CD4-positive, alpha-beta T cell treated with Interleukin-15 for 4 hours (primary cell): ENCODE data around the gene LIN37.

Source experiments
- DNase-seq: peaks from one replicate; pipeline ENCODE4 v3.0.0-alpha.2; 2020; ENCODE audit warnings: low spot score

LIN37 gene, protein sequence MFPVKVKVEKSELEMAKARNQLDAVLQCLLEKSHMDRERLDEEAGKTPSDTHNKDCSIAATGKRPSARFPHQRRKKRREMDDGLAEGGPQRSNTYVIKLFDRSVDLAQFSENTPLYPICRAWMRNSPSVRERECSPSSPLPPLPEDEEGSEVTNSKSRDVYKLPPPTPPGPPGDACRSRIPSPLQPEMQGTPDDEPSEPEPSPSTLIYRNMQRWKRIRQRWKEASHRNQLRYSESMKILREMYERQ

DNA sequence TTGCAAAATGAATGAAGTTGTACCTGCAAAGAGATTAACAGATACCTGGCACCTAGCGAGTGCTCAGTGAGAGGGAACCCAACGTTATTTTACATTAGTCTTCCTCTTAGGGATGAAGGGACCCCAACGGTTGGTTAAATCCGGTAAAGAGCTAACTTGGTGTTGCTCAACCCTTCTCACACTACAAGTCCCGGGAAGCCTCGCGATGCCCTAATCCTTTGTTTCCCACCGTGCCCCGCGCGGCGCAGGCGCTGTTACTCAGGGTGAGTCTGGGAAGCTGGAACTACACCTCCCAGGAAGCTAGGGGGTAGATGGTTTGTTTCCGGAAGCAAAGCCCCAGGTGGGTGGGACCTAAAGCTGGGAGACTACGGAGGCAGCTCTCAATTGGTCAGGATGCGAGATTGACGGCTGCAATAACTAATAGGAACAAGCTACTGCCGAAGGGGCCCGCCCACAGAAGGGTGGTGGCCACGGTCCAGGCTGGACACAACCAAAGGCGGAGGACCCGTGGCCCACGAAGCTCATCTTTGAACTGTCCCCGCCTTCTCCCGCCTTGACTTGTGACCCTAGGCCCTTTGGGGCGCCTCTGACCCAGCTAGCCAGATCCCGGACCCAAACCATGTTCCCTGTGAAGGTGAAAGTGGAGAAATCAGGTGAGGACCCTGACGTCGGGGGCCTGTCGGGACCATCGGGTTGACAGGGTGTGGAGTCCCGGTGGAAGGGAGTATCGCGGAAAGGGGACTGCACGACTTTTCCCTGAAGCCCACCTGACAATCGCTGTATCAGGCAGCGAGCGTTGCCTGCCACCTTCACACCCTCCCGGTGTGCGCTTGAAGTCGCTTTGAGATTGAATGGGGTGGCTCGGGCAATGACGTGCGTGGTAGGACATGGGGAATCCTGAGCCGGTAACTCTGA is at the start of gene LIN37:
Gene LIN37, plus strand, starts transcription at position 471 of the 915 bp plus-strand sequence. Its CDS starts 149 bp downstream, at position 620.
- peak; percentile 99 for DNase-seq

DNA sequence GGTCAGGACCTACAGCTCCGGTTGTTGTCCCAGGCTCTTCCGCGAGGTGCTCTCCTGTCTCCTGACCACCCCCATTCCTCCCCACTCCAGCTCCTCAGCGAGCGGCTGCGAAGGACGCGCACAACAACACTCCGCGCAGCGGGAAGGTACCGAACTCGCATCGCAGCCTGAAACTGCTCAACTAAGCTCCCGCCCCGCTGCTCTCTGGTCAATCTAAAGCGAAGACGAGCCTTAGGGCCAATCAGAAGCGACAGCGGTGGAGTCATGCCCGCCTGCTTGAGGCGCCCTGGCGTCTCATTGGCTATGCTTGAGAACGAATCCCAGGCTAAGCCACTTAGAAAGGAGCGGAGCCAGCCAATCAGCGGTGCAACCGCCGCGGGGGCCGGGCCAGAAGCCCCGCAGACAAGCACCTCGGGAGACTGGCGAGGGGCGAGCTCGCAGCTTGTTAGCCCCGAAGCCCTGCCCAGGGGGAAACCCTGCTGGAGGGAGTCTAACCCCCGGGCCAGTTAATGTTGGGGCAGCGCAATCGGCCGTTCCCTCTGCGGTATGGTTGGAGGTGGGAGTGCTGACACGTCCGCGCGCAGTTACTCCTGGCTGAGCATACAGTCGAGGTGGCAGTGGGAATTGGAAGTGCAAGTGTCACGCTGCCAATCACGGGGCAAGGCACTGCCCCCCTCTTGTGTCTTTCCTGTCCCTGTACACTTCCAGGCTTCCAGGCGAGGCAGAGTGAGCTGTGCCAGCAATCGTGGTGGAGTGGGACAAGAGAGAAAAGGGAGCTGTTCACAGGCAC is 46.0 kb upstream of the LIN37 start:
- peak; percentile 96 for DNase-seq

DNA sequence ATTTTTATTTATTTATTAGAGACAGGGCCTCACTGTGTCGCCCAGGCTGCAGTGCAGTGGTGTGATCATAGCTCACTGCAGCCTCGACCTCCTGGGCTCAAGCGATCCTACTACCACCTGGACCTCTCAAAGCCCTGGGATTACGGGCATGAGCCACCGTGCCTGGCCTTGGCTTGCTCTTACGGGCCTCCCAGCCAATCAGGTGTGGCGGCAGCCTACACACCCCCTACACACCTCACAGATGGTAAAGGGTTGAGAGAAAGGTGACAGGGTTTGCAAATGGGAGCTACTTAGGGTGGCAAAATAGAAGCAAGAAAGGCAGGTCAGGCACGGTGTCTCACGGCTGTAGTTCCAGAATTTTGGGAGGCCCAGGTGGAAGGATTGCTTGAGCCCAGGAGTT is 45.0 kb upstream of the LIN37 start:
- DNase-seq = no peak

DNA sequence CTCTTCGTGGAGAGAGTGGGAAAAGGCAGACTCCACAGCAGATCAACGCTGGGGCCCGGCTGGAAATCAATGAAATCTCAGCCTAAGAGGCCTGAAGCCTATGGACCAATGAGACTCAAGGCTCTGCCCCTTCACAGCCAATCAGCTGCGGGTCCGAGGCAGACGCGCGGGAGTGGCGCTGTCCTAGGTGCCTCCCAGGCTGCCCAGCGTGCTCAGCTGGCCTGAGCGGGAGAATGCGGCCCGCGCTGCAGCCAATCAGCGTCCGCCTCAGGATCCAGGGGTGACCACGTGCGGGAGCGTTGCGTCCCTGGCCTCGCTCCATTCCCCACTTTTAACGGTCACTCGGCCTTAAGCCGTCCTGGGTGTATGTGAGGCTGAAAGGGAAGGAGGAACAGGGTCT is 44.2 kb upstream of the LIN37 start, which contains the start of gene ZBTB32:
Gene ZBTB32, plus strand, starts transcription at position 341 of the 400 bp plus-strand sequence. CDS start 10,069 bp downstream, outside the sequence.
- no peak for DNase-seq

DNA sequence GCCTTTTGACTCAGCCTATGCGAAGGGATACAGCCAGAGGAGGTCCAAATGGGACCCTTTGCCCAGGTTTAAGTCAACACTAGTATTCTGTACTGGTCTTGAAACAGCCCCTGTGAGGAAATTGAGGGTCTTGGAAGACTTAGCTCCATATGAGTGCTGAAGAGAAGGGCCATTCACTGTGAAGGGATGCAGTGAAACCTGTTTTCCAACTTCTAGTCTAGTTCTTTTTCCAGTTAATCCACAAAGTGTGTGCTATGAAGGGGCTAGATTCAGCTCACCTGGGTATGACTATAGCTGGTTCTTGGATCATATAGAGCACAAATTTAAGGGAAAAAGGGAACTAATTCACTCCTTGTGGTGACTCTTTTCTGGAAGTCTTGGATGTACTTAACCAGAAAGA is 40.0 kb upstream of the LIN37 start:
- no peak for DNase-seq

DNA sequence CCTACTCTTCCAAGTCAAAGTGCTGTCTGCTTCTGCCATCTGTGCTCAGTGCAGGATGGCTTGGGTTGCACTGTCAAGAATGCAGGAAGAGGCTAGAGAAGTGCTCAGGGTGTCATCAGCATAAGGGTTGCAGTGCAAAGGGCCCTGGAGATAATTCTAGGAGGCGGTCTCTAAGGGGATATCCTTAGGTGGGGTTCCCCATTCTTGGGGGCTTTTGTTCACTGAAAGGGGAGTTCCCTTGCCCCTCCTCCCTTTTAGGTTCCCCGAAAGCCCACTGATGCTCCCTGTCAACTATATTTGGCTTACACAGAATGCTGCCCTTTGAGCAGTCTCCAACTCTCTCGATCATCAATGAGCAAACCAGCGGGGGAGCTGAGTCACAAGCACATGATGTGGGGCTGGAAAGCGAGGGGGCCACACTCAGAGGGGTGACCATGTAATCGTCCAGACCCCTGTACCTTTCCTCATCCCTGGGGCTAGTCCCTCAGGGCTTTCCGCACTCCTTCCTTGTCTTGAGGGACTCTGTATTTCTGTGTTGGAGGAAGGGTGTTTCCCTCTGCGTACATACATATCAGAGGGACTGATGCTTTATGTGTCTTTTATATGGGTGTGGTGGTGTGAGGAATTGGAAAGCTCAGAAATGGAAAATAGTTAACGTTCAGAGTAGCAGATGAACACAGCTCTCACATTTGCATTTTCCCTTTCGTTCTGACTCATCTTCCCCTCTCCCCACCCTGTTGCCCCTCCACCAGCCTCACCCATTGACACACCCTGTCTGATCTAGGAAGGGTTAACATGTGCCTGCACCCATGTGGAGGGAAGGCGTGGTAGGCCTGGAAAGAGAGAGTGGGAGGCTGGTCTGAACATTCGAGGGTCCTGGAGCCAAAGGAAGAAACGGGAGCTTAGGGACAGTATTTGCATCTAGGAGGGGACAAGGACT is 37.3 kb upstream of the LIN37 start:
- peak; percentile 70 for DNase-seq

DNA sequence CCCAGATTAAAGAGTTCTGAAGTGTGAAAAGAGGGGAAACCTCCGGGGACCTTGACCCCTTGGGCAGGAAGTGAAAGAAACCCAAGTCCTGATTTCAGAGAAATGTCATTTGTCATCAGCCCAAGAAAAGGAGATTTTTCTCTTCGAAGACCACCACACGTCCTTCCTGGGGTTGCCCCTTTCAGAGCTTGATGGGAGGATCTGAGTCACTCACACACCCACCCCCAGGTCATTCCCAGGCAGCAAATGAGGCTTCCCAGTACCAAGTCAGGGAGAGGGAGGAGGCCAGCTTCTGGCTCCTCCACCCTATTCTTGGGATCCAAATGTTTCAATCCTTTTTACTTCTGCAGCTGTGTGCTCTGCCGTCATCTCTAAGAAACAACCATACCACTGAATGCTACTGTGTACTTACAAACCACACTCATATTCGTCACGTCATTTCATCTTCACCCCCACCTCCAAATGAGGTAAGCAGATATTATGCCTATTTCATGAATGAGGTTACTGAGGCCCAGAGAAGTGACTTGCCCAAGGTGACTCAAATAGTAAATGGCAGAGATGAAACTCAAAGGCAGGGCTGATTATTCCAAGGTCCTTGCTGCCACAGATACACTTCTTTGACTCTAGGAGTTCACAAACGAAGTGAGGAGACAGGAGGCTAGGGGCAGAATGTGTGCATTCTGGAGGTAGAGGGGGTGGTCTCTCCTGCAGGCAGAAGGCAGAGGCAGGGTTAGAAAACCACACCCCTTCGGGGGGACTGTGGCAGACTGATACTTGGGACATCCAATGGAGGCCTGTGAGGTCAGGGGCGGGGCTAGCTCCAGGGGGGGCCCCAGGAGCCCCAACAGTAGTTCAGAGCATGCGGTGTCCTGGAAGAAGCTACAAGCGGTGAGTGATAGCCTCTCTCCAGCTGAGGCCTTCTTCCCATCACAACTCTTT is 35.5 kb upstream of the LIN37 start:
- DNase-seq = peak; percentile 71

DNA sequence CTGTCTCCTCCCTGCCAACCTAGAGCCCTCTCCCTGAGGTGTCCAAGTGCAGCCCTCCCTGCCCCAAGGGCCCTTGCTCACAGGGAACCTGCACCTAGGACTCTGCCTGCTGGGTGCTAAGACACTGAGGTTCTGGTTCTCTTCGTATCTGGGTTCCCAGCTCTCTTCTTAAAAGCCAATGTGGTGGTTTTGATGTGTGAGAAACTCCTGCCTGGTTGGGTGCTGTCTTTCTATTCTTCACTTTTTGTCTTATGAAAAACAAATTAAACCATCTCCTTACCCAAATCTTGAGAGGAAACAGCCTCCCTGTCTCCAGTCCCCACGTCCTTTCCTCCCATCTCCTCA is 34.9 kb upstream of the LIN37 start:
- no peak for DNase-seq

DNA sequence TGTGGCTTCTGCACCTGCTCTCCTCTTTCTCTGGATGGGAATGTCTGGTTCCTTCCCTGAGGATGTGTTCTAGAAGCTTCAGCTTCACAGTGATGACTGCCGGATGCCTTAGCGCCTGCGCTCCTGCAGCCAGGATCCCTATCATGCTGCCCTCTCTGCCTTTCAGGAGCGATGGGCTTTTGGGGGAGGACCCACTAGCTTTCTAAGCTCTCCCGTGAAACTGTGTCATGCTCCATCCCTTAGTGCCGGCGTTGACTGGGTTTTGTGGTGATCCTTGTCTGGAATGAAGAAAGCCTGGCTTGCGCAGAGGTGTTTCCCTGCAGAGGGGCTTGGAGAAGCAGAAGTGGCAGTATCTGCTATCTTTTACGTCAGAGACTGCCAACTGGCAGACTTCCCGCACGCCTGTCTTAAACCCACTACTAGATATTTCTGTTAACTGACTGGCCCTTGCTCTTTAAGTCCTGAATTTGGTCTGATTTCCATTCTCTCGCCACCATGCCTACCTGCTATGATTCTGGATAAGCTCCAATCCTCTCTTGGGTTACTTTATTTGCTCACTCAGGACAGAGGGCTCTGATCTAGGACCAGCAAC is 34.4 kb upstream of the LIN37 start:
- no peak for DNase-seq

DNA sequence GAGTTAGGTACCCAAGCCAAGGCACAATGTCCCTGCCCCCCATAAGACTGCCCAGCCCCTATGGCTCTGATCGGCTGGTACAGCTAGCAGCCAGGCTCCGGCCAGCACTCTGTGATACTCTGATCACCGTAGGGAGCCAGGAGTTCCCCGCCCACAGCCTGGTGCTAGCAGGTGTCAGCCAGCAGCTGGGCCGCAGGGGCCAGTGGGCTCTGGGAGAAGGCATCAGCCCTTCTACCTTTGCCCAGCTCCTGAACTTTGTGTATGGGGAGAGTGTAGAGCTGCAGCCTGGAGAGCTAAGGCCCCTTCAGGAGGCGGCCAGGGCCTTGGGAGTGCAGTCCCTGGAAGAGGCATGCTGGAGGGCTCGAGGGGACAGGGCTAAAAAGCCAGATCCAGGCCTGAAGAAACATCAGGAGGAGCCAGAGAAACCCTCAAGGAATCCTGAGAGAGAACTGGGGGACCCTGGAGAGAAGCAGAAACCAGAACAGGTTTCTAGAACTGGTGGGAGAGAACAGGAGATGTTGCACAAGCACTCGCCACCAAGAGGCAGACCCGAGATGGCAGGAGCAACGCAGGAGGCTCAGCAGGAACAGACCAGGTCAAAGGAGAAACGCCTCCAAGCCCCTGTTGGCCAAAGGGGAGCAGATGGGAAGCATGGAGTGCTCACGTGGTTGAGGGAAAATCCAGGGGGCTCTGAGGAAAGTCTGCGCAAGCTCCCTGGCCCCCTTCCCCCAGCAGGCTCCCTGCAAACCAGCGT is 33.6 kb upstream of the LIN37 start:
- DNase-seq = no peak

DNA sequence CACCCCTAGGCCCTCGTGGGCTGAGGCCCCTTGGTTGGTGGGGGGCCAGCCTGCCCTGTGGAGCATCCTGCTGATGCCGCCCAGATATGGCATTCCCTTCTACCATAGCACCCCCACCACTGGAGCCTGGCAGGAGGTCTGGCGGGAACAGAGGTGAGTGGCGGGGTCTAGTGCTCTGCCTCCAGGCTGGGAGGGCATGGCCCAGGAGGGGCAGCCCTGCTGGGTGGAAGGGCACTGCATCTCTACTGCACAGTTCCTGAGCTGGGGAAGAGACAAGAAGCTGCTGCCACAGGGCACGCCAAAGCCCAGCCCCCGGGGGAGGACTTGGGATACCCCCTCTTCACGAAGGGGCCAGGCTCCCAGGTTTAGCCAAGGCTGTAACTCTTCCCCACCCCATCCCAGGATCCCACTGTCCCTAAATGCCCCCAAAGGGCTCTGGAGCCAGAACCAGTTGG is 33.0 kb upstream of the LIN37 start:
- DNase-seq = no peak

DNA sequence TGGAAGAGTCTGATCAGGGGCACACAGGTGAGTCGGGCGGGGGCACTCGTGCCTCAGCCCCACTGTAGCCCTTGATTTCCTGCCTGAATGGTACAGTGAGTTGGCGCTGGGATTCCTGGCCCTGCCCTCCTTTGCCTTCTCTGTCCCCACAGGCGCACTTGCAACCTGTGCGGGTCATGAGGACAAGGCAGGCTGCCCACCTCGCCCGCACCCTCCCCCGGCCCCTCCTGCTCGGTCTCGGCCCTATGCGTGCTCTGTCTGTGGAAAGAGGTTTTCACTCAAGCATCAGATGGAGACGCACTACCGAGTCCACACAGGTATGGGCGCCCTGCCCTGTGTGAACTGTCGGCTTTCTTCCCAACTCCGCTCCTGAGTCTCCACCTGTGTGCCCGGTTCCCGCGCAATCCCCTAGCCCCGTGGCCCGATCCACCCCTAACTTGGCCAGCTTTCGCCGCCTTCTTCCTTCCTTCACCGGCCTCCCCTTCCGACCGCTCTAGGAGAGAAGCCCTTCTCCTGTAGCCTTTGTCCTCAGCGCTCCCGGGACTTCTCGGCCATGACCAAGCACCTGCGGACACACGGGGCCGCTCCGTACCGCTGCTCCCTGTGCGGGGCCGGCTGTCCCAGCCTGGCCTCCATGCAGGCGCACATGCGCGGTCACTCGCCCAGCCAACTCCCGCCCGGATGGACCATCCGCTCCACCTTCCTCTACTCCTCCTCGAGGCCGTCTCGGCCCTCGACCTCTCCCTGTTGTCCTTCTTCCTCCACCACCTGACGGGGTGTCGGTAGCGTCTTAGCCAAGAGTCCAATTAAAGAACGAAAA is 32.2 kb upstream of the LIN37 start:
- DNase-seq = no peak

DNA sequence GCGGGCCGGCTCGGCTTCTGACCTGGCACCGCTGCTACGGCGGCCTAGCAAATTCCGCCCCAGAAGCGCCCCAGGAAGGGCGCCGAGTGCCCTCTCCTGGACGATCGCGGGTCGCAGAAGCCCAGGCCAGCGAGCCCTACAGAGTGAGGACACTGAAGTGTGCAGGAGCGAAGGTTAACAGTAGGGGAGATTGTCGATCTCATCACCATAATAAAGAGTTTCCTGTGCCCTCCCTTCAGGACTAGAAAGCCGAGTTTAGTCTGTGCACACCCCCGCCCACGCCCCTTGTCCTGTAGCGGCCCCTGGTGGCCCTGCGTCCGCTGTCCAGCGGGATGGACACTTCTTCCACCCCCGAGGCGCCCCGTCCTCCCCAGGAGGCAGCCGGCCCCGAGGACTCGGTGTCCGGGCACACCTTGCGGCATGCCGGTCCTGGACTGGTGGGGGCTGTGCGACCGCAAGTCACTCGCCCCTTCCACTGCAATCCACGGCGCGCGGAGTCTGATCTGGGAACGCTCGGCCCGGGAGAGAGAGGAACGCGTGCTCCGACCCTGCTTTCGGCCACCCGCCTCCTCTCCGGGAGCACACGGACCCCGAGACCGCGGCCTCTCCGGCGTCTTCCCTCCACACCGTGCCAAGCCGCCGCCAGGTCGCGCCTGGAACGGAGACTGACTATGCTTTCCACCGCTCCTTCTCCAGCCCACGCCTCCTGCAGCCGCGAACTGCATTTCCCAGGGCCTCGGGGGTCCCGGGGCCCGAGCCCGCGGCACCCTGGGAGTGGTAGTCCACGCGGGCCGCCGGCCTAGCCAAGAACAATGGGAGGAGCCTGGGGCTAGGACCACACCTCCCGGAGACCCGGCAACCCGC is 31.3 kb upstream of the LIN37 start:
- peak; percentile 98 for DNase-seq

DNA sequence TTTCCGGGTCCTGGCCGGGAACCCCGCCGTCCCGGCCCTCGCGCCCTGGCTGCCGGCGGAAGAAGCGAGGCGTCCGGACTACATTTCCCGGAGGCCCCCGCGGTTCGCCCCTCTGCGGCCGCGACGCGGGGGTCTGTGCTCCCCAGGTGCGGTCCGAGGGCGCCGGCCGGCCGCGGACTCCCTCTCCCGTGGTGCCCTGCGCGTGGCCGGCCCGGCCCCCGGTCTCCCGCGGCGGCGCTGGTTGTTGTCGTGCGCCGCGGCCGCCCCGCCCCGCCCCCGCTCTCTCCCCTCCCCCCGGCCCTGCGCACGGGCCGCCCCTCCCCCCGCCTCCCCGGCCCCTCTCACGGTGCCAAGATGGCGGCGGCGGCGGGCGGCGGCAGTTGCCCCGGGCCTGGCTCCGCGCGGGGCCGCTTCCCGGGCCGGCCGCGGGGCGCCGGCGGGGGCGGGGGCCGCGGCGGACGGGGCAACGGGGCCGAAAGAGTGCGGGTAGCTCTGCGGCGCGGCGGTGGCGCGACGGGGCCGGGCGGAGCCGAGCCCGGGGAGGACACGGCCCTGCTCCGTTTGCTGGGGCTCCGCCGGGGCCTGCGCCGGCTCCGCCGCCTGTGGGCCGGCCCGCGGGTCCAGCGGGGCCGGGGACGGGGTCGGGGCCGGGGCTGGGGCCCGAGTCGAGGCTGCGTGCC is 30.6 kb upstream of the LIN37 start, which contains the start of gene KMT2B:
Gene KMT2B, plus strand, starts transcription at position 339 of the 680 bp plus-strand sequence. Its CDS starts 16 bp downstream, at position 355.
- DNase-seq = no peak

DNA sequence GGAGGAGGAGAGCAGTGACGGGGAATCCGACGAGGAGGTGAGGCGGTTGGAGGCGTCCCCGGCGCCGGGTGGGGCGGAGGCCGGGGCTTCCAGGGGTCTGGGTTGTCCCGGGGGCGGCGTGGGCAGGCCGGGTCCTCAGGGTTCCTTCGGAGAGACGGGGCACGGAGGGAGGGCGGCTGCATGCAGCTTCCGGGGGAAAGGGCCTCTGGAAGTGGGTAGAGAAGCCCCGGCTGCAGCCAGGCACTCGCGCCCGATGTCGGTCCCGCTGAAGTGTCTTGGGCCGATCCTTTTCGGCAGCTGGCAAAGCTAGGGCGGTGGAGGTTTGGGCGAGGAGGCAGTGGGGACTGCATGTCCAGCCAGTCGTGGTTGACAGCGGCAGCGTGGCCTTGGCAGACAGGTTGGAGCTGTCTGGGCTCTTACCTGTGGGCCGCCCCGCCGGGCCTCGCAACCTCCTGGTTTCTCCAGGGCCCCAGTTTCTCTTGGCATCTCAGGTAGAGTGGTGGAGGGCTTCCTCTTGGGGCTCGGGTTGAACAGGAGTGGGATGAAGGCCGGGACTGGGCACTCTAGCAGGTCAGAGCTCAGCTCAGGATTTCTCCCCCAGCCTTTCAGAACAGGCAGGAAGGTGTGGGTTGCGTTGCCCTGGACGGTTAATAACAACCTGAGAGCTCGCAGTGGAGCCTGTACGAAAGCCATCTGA is 29.9 kb upstream of the LIN37 start:
- DNase-seq = no peak
